IgD-negative memory B cell (primary cell): ENCODE measurements around the gene WDR11. TPM values are rescaled to one million over a fixed set of nuclear protein-coding genes. Genes with fewer than 3 reads are reported as not detected.
A peak's percentile ranks its signal among the peaks of the same experiment; 100 is the strongest.

Experiments
- H3K27ac Mint-ChIP-seq, 3 donors: one replicate each; pipeline ENCODE4 v1.8.0; 2020 to 2022; ENCODE audit warnings: mild to moderate bottlenecking in 3 of 3, mixed read lengths in 3 of 3, moderate library complexity in 1 of 3
- H3K27me3 Mint-ChIP-seq: one replicate; pipeline ENCODE4 v1.8.0; 2021; ENCODE audit warnings: mixed read lengths
- H3K36me3 Mint-ChIP-seq: one replicate; pipeline ENCODE4 v1.8.0; 2020; ENCODE audit warnings: mild to moderate bottlenecking, mixed read lengths
- H3K4me1 Mint-ChIP-seq, 3 donors: one replicate each; pipeline ENCODE4 v1.8.0; 2020 to 2022; ENCODE audit warnings: mixed read lengths in 3 of 3, mild to moderate bottlenecking in 1 of 3
- H3K4me3 Mint-ChIP-seq, 4 donors: one replicate each; pipeline ENCODE4 v1.8.0; 2020 to 2022; ENCODE audit warnings: mild to moderate bottlenecking in 4 of 4, mixed read lengths in 4 of 4, moderate library complexity in 3 of 4
- H3K9me3 Mint-ChIP-seq, 3 donors: one replicate each; pipeline ENCODE4 v1.8.0; 2020 to 2021; ENCODE audit warnings: mixed read lengths in 3 of 3, mild to moderate bottlenecking in 1 of 3
- polyA plus RNA-seq: library from polyadenylated mRNA; unstranded; fragments of 300-500 nt; fragmentation: Illumina TruSeq; gene quantifications from one replicate; pipeline ENCODE4 v1.2.3, GENCODE V29; 2021

Gene WDR11
- polyA plus RNA-seq, 1 donor from 2014 or later = 38.1 TPM

DNA sequence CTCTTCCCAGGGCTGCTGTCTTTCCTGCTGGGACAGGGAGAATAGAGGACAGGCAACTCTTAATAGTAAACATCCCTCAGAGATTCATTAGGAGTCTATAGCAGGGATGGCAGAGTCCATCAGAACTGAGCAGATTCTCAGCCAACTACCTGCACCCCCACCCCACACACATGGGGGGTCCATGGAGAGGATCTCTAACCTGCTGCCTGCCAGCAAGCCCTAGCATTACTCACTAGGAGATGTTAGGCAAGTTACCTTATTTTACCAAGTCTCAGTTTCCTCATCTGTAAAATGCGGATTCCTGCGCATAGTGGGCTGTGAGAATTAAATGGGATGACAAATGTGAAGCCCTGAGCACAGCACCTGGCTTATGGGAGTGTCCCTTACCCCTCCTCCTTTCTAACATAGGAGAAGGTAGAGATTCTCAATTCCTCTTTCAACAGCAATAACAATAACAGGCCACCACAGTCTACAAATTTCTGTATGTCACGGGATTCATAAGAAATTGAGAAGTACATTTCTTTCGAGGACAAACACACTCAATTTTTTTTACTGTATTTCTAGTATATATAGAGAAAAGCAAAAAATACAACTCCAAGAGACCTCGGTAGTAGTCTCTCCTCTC is 23.8 kb upstream of the WDR11 start:
- H3K4me3 Mint-ChIP-seq = peak overlapping the region in 2 of 4 donors; percentile 0 to 87

DNA sequence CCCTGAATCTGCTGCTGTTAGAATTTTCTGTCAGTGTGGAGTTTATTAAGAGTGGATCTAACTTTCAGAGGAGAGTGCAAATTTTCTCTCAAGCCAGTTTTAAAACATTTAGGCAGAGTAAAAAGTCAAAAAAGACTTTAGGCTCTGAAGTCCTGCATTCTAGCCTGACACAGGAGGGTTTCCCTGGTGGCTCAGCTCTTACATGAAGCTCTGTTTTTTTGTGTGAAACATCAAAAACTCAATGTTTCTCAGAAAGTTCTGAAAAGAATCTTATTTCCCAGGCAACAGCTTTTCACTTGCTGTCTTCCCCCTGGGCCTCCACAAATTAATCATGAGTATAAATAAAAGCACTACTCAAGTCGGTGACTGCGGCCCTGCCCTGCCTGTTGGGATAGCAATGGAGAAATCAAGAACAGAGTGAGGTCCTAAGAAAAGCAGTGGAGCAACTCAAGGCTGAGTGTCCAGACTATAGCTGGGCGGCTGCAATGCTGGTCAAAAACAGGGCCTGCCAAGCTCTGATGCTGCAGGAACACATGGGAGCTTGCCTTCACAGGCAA is 22.3 kb upstream of the WDR11 start:
- no peaks in the 10 kb centered on the region for H3K9me3 Mint-ChIP-seq
- H3K36me3 Mint-ChIP-seq = peaks cover 1% of the 10 kb centered on the region
- peaks cover 26 to 33% (median 29%) of the 10 kb centered on the region in 3 donors for H3K4me1 Mint-ChIP-seq
- H3K27ac Mint-ChIP-seq = peak overlapping the region in 1 of 3 donors; percentile 80
- H3K4me3 Mint-ChIP-seq = no peak overlapping the region
- H3K27me3 Mint-ChIP-seq = no peaks in the 10 kb centered on the region

More for the DNA sequence above, 23.8 kb upstream of the WDR11 start:
- no peaks in the 10 kb centered on the region for H3K9me3 Mint-ChIP-seq
- peaks cover 24 to 33% (median 29%) of the 10 kb centered on the region in 3 donors for H3K4me1 Mint-ChIP-seq
- H3K36me3 Mint-ChIP-seq = peaks cover 1% of the 10 kb centered on the region
- no peaks in the 10 kb centered on the region for H3K27me3 Mint-ChIP-seq
- H3K27ac Mint-ChIP-seq = peak overlapping the region; percentile 22 to 80 (median 63)

DNA sequence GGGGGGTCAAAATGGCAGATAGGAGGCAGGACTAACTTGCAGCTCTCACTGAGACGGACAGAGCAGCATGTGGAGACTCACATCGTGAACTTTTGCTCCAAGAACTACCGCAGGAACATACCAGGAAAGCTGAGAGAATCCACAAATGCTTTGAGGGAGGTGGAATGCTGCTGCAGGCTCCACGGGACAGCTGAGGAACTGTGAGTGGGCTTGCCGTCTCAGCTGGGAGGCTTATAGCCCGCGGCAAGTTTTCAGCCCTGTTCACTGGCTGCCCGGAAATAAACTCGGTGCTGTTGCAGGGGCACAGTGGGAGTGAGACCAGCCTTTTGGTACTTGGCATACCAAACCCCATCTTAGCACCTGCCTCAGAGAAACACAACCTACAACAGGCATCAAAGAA is 19.1 kb upstream of the WDR11 start:
- H3K36me3 Mint-ChIP-seq = no peaks in the 10 kb centered on the region
- H3K9me3 Mint-ChIP-seq = no peaks in the 10 kb centered on the region
- peaks cover 9 to 13% (median 11%) of the 10 kb centered on the region in 3 donors for H3K4me1 Mint-ChIP-seq
- H3K4me3 Mint-ChIP-seq = no peak overlapping the region
- no peaks in the 10 kb centered on the region for H3K27me3 Mint-ChIP-seq
- H3K27ac Mint-ChIP-seq = no peak overlapping the region

DNA sequence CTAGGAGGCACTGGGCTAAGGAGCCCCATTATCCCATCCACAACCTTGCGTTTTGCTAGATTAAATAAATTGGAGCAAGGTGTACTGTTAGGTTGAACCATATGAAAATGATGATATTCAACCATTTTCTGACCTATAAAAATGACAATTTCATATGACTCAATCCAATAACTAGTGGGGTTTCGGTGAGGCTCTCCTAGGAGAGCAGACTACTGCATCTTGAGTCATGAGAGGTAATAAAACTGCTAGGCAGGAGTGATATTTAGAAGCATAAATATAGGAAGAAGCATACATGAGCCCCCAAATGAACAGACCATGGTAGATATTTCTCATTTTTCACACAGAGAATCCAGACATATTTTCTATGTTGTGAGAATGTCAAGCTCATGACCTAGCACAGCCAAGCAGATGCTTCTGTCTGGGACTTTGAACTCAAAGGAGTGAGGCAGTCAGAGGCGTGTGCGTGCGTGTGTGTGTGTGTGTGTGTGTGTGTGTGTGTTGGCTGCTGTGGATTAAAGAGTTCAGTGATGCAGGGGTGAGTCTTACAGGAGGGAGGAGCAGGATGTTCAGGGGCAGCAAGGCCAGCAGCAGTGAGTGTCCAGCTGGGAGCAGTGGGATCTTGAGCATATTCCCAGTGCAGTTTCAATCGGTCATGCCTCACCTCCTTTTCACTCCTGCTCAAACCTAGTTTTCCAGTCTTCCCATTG is 17.8 kb upstream of the WDR11 start:
- H3K4me1 Mint-ChIP-seq = peaks cover 0 to 2% (median 1%) of the 10 kb centered on the region in 3 donors
- H3K27me3 Mint-ChIP-seq = no peaks in the 10 kb centered on the region
- H3K36me3 Mint-ChIP-seq = no peaks in the 10 kb centered on the region
- no peak overlapping the region for H3K4me3 Mint-ChIP-seq
- no peaks in the 10 kb centered on the region for H3K9me3 Mint-ChIP-seq
- H3K27ac Mint-ChIP-seq = peak overlapping the region in 1 of 3 donors; percentile 48

DNA sequence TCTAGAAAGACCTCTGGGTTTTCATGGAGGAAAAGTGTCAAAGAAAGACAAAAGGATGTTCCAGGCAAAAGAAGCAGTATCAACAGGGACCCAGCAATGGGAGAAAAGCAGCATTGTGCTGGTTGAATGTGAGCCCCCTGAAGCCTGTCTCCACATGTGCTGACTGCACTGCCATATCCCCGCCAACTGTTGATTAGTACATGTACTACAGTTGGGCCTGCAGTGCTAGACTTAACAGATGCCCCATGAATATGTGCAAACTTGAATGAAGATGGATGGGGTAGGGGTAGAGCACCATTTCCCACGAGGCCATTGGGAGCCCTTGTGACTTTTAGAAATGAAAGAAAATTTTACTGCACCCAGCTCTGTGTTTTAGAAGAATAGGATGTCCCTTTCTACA is 15.6 kb upstream of the WDR11 start:
- H3K27ac Mint-ChIP-seq = no peak overlapping the region
- H3K4me1 Mint-ChIP-seq = peaks cover 0 to 2% (median 0%) of the 10 kb centered on the region in 3 donors
- no peaks in the 10 kb centered on the region for H3K27me3 Mint-ChIP-seq
- H3K4me3 Mint-ChIP-seq = no peak overlapping the region
- no peaks in the 10 kb centered on the region for H3K36me3 Mint-ChIP-seq
- no peaks in the 10 kb centered on the region for H3K9me3 Mint-ChIP-seq

DNA sequence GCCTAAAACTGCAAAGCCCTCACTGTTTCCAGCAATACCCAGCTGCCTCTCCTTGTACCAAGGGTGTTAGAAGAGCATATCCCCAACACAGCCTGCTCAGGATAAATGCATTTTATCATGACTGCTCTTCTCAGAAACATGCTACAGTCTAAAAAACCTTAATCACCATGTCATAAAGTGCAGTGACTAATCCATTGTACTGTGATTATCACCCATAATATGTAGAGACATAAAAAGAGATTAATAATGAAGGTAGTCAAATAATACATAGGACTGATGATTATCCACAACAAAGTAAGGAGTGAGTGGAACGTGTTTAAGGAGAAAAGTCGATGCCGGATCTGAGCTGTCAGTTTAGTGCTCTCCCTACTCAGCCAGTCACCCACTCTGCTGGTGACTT is 12.2 kb upstream of the WDR11 start:
- H3K9me3 Mint-ChIP-seq = peaks cover 0 to 5% (median 0%) of the 10 kb centered on the region in 3 donors
- H3K4me3 Mint-ChIP-seq = no peak overlapping the region
- no peaks in the 10 kb centered on the region for H3K27me3 Mint-ChIP-seq
- no peaks in the 10 kb centered on the region for H3K36me3 Mint-ChIP-seq
- no peaks in the 10 kb centered on the region for H3K4me1 Mint-ChIP-seq
- no peak overlapping the region for H3K27ac Mint-ChIP-seq

DNA sequence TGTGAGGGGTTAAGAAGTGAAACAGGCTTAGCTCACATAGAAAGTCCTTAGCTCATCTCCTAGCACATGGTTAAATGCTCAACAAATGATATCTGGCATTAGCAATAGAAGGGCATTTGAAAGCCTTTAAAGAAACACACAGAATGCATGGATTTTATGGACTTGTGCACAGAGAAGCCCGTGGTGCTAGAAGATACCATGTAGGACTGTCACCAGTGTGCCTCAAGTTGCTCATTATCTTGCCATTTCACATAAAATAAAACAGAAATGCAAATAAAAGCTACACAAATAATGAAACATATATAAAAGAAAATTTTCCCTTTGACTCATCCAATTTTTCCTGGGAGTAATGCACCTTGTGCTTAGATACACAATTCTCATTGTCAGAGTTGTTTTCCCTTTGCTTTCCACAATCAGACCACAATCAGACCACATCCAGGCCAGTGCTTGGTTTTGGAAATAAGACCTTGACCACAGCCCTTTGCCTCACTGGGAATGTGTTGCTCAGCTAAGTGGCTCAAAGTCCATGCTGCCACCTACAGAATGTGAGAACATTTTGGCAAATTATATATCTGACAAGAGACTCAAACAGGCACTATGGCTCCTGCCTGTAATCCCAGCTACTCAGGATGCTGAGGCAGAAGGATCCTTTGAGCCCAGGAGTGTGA is 9.5 kb upstream of the WDR11 start:
- Mint-ChIP-seq H3K9me3 (peaks cover 0 to 5% (median 0%) of the 10 kb centered on the region in 3 donors), H3K36me3 (no peaks in the 10 kb centered on the region), H3K27me3 (no peaks in the 10 kb centered on the region), H3K4me3 (no peak overlapping the region), H3K27ac (peak overlapping the region in 1 of 3 donors; percentile 40), H3K4me1 (no peaks in the 10 kb centered on the region)

DNA sequence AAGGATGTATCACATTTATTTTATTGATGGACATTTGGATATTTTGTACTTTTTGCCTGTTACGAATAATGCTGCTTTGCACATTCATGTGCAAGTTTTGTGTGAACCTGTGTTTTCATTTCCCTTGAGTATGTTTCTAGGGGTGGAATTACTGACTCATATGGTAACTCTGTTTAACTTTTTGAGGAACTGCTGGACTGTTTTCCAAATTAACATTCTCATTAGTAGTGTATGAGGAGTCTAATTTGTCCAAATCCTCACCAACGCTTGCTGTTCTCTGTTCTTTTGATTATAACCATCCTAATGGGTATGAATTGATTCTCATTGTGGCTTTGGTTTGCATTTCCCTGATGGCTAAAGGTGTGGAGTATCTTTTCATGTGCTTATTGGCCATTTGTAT is 3.2 kb downstream of the WDR11 start:
- H3K27ac Mint-ChIP-seq = peak overlapping the region; percentile 86 to 98 (median 97)

DNA sequence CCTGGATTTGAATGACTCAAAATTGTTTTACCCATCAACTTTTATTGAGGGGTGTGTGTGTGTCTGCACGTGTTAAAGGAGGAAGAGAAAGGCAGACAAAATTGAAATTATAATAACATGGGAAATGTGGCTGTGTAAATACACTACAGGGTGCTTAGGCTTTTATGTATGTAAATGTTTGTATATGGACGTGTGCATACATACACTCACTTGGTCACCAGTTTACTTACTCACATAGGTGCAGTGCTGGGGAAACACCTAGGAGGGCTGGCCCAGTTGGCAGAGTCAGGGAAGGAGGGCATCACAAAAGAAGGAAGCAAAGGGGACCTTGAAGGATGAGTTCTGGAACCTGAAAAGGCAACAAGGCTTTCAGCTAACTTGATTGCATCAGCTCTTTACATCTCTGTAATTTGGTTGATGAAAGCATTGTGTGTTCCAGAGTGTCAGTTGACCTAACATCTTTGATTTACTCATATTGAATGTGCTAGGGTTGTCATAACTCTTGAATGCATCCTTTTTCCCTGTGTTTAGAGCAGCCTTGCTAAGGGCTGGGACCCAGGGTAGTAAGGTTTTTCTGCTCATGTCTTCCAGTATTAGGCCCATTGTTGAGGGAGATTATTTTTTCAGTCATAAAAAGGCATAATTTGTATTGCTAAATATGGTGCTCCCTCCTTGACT is 10.2 kb downstream of the WDR11 start:
- Mint-ChIP-seq H3K9me3 (no peaks in the 10 kb centered on the region), H3K27ac (peak overlapping the region in 1 of 3 donors; percentile 65), H3K36me3 (peaks cover 6% of the 10 kb centered on the region), H3K27me3 (no peaks in the 10 kb centered on the region), H3K4me1 (peaks cover 0 to 4% (median 1%) of the 10 kb centered on the region in 3 donors), H3K4me3 (no peak overlapping the region)

More for the DNA sequence above, 3.2 kb downstream of the WDR11 start:
- Mint-ChIP-seq H3K36me3 (peaks cover 17% of the 10 kb centered on the region), H3K4me1 (peaks cover 30 to 46% (median 34%) of the 10 kb centered on the region in 3 donors), H3K9me3 (peaks cover 0 to 9% (median 2%) of the 10 kb centered on the region in 3 donors), H3K4me3 (peak overlapping the region in 2 of 4 donors; percentile 52 to 95), H3K27me3 (no peaks in the 10 kb centered on the region)

DNA sequence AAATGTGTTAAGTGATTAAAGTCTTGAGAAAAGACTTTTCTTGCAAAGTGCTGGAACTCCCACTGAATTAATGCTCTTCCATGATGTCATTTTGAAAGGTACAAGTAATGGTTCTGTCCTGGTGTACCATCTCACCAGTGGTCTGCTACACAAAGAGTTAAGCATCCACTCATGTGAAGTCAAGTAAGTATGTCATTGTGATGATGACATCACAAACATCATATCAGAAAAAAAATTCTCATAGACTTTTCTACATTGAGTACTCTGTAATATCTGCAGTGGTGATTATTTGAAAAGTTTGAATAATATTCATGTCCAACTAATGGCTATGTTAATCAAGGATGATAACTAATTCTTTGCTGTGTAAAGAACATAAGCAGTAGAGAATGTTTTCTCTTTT is 22.6 kb downstream of the WDR11 start:
- Mint-ChIP-seq H3K36me3 (peaks cover 15% of the 10 kb centered on the region), H3K27me3 (no peaks in the 10 kb centered on the region), H3K27ac (peak overlapping the region in 1 of 3 donors; percentile 56), H3K4me3 (no peak overlapping the region), H3K9me3 (no peaks in the 10 kb centered on the region), H3K4me1 (peaks cover 0 to 2% (median 0%) of the 10 kb centered on the region in 3 donors)

DNA sequence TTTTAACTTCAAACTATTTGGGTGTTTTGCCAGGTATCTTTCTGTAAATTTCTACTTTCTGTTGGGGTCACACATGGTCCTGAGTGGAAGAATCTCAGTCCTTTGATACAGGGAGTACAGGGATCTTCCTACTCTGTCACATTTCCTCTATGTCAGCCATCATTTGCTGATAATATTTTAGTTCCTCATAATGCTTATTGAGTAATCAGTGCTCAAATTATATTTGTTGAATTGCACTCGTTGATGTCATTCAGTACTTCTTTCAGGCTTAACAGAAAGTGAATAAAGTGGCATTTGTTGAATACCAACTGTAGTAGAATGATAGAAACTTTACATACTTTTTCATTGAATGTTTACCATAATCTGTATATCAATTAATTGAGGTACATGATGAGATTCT is 31.9 kb downstream of the WDR11 start:
- Mint-ChIP-seq H3K27me3 (no peaks in the 10 kb centered on the region), H3K9me3 (no peaks in the 10 kb centered on the region), H3K4me3 (no peak overlapping the region), H3K4me1 (no peaks in the 10 kb centered on the region), H3K36me3 (peaks cover 11% of the 10 kb centered on the region), H3K27ac (no peak overlapping the region)

DNA sequence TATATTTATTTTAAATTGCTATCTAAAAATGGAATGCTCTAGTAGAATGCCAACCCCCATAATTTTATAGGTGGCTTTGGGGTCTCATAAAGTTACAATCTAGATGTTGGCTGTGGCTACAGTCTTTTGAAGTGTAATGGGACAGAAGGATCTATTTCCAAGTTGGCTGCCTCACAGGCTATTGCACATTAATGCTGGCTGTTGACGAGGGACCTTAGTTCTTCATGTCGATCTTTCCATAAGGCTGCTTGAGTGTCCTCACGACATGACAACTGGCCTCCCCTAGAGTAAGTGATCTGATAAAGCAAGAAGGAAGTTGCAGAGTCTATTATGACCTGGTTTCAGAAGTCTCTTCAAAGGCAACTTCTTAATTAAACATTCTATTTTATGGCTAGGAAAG is 36.3 kb downstream of the WDR11 start:
- H3K4me3 Mint-ChIP-seq = no peak overlapping the region
- H3K36me3 Mint-ChIP-seq = peaks cover 28% of the 10 kb centered on the region
- H3K27me3 Mint-ChIP-seq = no peaks in the 10 kb centered on the region
- no peak overlapping the region for H3K27ac Mint-ChIP-seq
- peaks cover 0 to 1% (median 0%) of the 10 kb centered on the region in 3 donors for H3K9me3 Mint-ChIP-seq
- no peaks in the 10 kb centered on the region for H3K4me1 Mint-ChIP-seq

DNA sequence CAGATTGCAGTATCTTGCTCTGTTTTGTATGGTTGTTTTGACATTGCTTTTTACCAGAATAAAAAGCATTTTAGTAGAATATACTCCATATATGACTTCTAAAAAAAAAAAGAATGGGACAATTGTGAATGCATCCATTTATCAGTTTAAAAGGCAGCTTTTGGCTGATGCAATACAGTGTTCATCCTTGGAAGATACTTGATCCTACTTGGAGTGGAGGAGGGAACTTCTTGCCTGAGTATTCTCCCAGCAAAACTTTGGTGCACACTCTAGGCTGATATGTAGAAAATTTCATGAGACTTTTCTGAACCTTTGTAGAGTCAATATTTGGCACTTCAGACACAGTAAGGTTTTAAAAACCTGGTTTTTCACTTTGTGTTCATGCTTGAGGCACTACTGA is 40.2 kb downstream of the WDR11 start:
- Mint-ChIP-seq H3K36me3 (peaks cover 28% of the 10 kb centered on the region), H3K9me3 (peaks cover 0 to 2% (median 0%) of the 10 kb centered on the region in 3 donors), H3K27ac (no peak overlapping the region), H3K4me1 (no peaks in the 10 kb centered on the region), H3K27me3 (no peaks in the 10 kb centered on the region), H3K4me3 (no peak overlapping the region)

DNA sequence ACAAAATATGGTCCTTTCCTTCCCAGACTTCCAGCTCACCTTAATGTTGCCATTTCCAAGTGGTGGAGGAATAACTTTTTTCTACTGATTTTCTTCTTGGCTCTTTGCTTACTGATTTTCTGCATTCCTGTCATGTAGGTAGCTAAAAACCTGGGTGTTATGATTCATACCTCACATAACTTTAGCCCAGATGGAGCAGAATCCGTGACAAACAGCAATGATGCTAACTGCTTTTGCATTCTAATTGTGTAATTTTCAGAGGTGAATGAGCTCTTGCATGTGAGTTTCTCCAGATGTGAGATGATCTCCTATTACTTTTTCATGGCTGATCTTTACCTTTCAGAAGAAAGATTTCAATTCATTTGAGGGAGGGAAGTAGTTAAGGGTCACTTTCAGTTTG is 43.4 kb downstream of the WDR11 start:
- no peaks in the 10 kb centered on the region for H3K4me1 Mint-ChIP-seq
- no peaks in the 10 kb centered on the region for H3K27me3 Mint-ChIP-seq
- H3K36me3 Mint-ChIP-seq = peaks cover 24% of the 10 kb centered on the region
- peaks cover 0 to 2% (median 0%) of the 10 kb centered on the region in 3 donors for H3K9me3 Mint-ChIP-seq
- no peak overlapping the region for H3K27ac Mint-ChIP-seq
- peak overlapping the region in 1 of 4 donors; percentile 27 for H3K4me3 Mint-ChIP-seq
